NCI-H510A treated with DMSO at 0.1 percent for 48 hours (cell line): ENCODE measurements around the gene PPP1R10.
"Not testable (repeated sequence)": the region's sequence is repeated elsewhere in the genome, so short reads cannot be mapped to it uniquely, and the experiment has no call there.

ENCODE experiments used
- DNase-seq: peaks from one replicate; lab custom pipeline; 2025; lab: John Stamatoyannopoulos, UW

PPP1R10 gene

DNA sequence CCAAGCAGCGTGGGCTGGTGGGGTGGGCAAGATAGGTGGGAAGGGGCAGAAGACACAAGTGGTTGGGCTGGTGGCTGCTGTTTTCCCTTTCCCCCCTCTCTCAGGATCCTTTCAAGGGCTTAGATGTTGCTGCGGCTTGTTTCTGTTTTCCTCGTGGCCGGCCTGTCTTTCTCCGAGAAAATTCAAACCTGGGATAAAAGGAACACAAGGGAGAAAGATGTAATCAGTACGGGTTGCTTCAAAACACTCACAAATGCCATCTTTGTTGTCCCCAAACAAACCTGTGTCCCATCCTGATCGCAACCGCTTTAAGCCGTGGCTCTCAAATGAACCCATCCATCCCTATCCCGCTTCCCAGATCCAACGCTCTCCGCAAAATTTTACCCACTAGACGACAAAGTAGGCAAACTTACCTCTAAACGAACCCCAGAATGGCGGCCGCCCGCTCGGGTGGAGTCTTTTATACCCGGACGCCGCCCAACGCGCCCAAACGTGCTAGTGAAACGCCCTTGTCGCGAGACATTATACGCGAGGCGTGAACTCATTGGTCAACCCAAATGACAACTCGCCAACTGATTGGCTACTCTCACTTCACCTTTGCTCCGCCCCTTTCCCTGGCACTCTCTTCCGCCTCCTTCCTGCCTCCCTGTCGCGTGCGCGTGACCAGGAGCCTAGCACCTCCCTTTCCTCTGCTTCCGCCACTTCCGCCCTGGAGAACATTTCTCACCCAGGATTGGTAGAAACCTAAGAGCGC is at the start of gene PPP1R10:
PPP1R10 (minus strand) TSS at position 433 of the 754 bp plus-strand sequence. CDS start 7,299 bp downstream, outside the sequence.
- peak; percentile 99 for DNase-seq

DNA sequence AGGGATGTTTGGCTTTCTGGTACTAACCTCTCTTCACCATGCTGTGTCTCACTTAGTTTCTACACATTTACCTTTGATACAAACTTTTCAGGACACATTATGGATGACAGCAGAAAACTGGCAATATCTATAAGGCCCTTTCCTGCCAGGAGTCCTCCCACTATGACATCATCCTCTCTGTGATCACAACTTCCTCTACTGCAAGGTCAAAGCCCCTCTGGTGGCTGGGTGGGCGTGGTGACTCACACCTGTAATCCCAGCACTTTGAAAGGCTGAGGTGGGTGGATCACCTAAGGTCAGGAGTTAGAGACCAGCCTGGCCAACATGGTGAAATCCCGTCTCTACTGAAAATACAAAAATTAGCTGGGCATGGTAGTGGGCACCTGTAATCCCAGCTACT is 49.3 kb upstream of the PPP1R10 start:
- not testable (repeated sequence) for DNase-seq

DNA sequence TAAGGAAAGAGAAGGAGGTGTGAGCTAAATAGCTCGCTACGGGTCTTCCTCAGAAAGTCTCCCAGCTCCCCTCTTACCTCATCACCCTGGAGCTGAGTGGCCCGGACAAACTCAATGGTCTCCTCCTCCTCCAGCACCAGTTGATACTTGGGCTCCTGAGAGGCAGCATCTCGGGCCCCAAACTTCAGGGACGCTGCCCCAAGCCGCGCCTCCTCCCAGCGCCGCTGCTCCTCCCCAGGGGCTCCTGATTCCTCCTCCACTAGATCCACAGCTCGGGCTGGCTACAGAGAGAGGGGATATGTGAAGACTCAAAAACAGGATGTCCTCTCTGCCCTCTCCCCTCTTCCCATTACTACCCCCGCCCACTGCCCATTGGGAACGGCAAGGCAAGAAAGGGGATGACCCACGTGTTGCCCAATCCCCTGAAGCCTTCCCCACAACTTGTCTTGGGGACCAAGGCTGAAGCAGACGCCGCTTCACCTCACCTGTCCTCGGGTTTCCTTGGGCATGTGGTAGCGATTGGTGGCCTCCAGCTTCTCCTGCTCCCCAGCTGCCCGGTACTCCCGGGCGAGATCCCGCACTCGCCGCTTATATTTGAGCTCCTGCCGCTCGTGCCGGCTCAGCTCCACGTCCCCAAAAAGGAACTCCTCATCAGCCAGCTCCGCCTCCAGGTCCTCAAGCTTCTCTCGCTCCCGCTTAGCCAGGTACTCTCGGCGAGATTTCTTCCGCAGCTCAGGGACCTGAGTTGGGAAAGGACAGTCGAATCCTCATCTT is 48.1 kb upstream of the PPP1R10 start:
- DNase-seq, result no peak

DNA sequence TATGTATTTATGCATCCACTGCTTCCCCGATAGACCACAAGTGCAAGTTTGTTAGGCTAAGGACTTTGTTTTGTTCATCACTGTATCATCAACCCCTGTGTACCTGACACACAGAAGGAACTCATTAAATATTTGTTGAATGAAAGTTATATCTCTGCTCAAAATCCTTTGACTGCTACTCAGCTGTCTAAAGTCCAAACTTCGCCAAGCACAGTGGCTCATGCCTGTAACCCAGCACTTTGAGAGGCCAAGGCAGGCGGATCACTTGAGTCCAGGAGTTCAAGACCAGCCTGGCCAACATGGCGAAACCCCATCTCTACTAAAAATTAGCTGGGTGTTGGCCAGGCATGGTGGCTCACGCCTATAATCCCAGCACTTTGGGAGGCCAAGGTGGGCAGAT is 40.9 kb upstream of the PPP1R10 start:
- DNase-seq, result not testable (repeated sequence)

DNA sequence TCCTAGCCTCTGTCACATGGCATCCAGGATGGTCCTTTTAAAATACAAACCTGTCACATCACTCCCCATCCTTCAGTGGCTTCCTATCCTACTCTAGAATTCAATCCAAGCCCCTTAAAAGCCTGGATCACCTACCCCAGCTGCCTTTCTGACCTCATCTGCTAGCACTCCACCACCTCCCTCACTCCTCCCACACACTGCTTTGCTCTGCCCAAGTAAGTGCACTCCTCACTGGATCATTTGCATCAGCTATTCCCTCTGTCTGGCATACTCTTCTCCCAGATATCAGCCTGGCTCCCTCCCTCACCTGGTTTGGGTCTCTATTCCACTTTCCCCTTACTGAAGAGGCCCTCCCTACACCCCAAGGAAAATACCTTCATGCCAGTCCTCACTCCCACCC is 40.4 kb upstream of the PPP1R10 start:
- DNase-seq, result no peak

DNA sequence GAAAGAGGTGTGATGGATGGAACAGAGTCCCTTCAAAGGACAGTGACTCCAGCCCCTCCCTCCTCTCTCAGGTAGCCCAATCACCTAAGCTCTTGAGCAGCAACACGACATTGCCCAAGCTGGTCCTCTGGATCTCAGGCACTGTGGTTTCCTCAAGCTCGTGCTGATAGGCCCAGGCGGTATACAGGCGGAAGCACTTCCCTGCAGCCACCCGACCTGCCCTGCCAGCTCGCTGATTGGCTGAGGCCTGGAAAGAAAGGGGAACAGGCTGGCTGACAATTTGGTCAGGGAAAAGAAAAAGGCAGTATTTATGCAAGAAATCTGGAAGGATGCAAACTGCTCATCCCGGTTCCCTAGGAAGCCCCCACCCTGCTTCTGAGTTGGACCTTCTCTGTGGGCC is 39.5 kb upstream of the PPP1R10 start:
- no peak for DNase-seq

DNA sequence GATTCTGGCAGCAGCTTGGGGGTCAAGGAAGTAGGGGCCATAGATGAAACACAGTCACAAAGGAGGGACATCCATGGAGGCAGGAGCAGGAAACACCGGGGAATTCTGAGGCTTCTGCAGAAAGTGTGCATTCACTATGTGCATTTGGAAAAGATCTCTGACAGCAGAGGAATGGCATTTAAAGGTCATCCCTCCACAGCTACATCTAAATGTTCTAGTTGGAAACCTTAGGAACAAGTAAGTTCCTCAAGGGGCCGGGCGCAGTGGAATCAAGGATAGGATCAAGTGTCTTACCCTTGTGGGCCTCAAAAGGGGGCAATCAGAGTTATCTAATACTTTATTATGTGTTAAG is 38.7 kb upstream of the PPP1R10 start:
- DNase-seq, result no peak

DNA sequence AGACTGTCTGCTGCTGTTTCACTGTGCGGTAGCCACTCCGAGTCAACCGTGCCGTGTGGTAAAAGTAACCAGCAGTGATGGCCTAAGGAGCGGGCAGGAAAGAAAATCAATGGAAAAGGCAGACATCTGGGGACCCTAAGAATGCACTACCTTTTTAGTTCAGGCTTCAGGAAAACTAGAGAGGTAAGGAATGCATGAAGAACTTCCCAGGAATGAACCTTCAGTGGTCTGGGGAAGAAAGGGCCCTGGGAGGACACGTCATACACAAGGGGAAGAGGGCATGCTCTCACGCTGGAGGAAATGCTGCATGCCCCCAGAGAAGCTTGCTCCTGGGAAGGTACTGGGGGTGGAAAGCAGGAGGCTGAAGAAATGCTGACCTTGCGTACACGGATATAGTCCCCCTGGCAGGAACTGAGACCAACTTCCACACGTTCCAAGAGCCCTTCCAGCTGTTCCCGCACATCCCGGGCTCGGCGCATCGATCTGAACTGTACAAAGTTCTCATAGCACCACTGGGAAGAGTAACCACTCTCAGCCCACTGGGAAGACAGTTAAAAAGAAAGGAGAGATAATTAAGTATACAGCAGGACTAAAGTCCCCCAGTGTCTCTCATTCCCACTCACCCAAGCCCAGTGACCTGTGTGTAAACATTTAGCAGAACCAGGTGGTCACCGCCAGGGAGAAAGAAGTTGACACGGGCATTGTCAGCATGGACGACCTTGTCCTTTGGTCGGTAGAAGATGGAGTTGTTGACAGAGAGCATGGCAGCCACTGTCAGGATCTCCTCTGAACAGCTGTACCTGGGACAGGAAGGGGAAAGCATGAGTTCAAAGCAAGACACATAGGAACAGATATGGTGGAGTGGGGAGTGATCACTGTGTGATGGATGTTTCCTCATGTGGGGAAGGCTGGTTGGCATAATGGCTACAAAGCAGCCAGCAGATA is 38.0 kb upstream of the PPP1R10 start:
- DNase-seq, result no peak

DNA sequence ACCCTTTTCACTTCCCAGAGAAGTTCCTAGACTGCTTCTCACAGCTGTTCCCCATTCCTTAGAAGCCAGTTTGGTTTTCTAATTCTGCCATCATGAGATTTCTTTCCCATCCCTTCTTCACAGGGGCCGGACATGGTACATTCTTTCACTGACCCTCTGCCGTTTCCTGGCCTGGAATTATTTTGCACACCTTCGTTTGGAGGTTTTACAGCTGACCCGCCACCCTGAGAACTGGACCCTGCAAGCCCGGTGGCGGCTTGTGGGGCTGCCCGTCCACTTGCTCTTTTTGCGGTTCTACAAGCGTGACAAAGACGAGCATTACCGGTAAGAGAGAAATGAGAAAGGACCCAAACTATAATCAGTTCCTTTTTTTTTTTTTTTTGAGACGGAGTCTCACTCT is 34.1 kb upstream of the PPP1R10 start:
- DNase-seq, result no peak

DNA sequence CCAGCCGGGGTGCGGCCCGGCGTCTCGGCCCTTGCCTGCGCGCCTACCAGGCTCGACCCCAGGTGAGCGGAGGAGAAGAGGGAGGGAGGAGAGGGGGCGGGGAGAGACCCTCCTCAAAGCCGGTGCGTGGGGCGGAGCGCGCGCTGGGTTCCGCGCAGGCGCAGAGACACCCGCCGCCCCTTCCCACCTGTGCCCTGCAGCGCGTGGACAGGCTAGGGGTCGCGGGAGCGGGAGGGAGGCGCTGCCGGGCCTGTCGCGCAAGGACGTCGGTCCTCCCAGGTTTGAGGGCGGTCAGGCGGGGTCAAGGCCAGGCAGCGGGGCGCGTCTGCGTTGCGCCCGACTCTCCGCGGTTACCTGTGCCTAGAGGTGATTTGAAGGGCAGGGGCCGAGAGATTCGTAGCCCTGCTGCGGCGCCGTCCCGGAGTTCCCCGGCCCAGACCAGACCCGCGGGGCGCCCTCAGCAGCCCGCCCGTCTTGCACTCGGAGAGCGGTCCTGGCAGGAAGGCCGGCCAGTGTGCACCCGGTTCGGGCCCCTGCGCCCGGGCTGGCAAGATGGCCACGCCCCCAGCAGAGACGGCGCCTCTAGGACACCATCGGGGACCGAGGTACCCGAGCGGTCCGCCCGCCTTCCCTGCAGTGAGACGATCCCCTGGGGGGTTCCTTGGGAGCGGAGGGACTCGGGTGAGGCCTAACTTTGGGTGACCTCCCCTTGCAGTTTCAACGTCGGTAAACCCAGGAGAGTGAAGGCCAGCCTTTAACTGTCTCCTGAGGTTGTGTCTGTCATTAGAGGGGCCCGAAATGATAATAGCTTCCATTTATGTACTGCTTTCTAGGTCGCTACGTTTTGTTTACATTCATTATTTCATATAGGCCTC is 30.4 kb upstream of the PPP1R10 start:
- peak; percentile 87 for DNase-seq

DNA sequence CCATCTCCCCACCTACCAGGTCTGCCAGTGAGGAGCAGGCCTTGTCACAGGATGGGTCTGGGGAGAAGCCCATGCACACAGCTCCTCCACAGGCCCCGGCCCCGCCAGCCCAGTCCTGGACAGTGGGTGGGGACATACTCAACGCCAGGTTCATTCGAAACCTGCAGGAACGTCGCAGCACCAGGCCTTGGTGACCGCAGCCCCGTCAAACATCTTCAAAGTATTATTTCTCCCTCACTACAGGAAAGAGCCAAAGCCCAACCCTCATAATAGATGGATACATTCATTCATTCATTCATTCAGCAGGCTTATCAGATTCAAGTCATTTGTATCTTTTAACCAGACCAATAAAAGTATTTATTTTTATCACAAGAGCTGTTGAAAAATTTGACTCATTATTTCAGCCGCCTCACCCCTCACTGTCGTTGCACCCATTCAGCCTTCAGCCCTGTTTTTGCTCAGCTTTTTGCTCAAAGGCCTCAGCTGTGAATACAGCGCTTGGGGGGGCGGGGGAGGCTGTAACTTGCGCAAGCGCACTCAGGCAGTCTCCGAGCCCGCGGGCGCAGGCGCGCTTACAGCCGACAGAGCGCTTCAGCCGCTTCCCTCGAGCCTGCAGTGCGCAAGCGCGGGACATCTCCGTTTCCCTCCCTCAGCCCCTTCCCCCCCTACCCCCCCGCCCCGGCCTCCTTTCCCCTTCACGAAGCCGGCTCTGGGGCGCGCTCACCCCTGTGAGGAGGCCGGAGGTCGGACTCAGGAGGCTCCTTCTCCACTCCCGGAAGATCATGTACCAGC is 29.6 kb upstream of the PPP1R10 start, which contains the start of gene C6orf136:
C6orf136 (plus strand) TSS at position 684 of the 792 bp plus-strand sequence; CDS start at position 783, 99 bp downstream.
- DNase-seq, result peak; percentile 94

DNA sequence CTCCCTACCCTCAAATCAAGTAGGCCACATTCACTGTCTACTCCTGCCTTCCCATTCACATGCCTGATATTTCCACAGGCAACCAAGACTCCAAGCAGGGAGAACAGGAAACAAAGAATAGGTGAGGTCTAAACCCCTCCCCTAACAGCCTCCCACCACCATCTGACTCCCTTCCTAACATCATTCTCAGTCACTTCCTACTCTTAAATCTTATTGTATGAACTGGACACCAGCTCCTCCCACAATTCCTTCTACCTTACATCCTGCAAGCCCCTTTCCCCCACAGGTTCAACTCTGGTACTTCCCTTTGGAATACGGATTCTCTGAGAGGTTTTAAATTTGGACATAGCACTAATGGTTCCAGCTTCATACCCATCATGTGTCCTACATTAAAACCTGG is 28.9 kb upstream of the PPP1R10 start:
- DNase-seq, result peak; percentile 20

DNA sequence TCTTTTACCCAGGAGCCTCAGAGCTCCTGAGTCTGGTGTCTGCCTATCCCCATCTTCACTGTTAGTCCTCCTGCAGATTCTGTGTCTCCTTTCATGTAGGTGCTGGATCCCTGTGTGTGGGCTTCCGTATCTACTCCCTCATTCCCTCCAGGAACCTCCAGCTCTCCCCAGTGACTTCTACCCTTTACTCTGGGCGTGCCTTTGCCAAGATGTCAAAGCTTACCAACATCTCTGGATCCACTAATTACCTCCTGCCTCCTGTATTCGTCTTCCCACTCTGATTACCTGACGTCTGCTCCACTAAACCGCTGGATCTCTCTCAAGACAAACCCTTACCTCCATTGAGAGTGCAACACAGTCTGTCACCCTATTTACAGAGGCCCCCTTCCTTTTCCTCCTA is 27.7 kb upstream of the PPP1R10 start:
- DNase-seq, result no peak

DNA sequence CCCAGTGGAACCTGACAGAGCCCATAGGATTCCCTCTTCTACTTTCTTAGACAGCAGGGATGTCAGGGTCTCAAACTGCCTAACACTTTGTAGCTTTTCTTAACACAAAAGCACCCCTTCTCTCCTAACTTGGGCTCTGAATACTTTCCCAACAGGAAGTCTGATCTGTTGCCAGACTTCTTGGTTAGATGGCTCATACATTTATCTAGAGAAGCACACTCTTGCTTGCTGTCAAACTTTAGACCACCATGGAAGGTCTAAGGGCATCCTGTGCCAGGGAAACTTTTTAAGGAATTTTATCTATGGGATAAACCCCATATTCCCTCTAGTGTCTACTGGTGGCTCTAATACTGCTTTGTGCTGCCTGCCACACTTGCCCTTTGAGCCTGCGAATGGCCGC is 26.6 kb upstream of the PPP1R10 start:
- no peak for DNase-seq

DNA sequence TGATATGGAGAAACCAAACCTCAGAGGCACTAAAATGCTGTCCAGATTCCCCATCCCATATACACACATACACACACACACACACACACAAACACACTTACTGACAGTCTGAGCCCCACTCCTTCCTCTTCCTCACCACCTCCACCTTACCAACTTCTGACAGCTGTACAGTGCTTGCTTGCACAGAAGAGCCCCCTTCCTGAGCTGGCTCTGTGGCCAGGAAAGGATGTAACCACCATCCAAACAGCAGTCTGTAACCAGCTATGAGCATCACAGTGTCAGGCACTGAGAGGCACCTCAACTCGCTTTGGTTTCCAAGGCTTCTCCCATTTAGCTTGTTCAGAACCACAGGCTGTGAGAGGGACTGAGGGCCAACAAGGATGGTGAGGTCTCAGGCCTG is 24.0 kb upstream of the PPP1R10 start:
- DNase-seq, result no peak

DNA sequence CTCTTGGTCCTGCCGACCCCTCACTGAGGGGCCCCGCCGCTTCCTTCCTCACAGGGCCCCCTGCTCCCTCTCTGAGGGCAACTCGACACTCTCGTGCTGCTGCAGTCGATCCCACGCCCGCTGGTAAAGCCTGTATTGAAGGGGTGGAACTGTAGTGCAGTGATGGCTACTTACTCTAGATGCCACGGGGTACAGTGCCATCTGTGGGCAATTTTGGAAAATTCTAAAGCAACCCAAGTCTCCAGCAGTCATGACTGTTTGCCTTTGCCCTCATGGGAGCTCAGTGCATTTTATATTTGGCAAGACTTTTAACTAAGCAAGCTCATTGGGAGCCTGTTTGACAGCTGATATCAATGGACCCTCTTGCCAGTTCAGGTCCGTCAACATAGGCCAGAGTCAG is 23.4 kb upstream of the PPP1R10 start:
- DNase-seq, result no peak

DNA sequence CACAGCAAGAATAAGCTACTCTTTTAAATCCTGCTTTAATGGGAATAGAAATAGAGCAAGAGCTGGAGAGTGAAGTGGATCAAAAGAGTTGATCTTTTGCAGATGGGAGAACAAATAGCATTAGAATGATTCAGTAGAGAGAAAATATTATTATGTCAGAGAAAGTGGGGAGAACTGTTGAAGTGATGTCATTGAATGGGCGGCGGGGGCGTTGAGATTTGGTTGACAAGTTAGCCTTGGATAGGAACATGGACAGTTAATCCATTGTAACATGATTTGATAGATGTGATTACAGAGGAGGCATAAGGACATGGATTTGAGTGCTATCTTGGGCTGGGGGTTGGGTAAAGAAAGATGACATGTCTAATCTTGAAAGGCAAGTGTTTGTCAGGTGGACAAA is 18.8 kb upstream of the PPP1R10 start:
- no peak for DNase-seq

DNA sequence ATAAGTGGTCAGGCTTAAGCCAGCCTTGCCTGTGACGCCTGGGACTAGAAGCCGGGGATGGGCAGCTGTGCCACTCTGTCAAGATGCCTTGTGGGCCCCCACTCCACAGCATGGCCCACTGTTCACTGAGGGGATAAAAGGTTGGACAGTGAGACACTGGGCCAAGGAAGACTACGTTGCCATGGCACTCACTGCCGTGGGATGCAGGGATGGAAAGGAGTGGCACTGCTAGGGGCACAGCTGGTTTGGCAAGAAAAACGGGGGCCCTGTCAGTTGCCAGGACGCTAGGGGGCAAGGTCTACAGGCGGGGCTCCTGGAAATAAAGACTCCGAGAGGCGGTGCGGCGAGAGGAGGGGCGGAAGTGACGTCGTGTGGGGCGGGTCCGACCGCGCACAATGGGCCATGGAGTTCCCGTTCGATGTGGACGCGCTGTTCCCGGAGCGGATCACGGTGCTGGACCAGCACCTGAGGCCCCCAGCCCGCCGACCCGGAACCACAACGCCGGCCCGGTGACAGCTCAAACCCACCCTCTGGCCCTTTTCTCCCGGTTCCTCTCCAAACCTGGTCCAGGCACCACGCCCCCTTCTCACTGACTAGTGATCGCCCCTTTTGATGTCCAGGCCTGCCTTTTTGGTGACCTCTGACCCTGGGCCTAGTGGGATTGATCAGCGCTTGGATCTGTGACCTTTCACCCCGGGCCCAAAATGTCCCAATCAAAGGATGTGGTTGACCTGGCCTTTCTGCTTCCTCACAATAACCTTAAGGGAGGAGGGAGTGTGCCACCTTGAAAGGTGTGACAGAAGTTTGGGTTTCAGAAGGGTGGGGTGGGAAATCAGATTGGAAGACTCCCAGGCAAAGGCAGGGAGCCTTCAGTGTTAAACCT is 9.7 kb upstream of the PPP1R10 start, which contains the start of gene ATAT1:
ATAT1 (plus strand) TSS at position 391 of the 883 bp plus-strand sequence.
- peak; percentile 78 for DNase-seq

DNA sequence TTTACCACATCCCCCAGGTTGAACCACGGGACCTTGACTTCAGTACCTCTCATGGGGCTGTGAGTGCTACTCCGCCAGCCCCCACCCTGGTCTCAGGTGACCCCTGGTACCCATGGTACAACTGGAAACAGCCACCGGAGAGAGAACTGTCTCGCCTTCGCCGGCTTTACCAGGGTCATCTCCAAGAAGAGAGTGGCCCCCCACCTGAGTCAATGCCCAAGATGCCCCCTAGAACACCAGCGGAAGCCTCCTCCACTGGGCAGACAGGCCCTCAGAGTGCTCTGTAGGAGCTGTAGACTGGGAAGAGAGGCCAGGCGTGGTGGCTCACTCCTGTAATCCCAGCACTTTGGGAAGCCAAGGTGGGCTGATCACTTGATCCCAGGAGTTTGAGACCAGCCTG is 8.5 kb upstream of the PPP1R10 start:
- DNase-seq, result no peak
